GM23248 (cell line): ENCODE data around the gene ZKSCAN7.
"Not testable (repeated sequence)": the region's sequence is repeated elsewhere in the genome, so short reads cannot be mapped to it uniquely, and the experiment has no call there.

Experiments
- EZH2 ChIP-seq: fragments of 200-600 bp; sonication (generic); IDR thresholded peaks from 2 replicates; pipeline ENCODE4 v1.6.1; 2018; ENCODE audit warnings: antibody characterized with exemption, mild to moderate bottlenecking; ENCODE audit not compliant: insufficient read depth, poor library complexity, severe bottlenecking
- EZH2phosphoT487 ChIP-seq: fragments of 200-600 bp; sonication (generic); IDR thresholded peaks from 2 replicates; pipeline ENCODE4 v1.6.1; 2018; ENCODE audit warnings: antibody characterized with exemption, moderate library complexity, mild to moderate bottlenecking, low read depth; ENCODE audit not compliant: insufficient read depth

DNA sequence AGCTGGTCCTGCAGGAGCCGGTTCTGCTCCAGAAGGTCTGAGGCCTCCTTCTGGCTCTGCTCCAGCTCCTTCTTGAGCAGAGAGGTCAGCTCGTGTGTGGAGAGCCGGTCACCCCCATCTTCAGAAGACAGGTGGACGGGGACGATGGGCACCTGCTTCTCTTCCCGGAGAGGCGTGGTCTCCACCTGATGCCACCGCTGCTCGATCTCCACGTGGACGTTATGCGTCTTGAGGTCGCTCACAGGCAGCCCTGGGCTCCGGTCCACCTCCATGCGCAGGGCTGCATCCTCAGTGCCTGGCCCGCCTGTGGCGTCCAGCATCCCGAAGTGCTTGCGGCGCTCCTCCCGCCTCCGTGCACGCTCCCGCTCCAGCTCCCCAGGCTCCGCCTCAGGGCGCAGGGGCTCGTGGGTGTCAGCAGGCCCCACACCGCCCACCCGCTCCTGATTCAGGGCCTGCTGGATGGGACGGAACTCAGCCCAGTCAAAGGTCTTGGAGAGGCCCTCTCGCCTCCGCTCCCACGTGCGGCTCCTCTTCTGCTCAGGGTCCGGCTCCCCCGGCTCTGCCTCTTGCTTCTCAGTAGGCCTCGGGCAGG is 24.0 kb downstream of the ZKSCAN7 start:
- not testable (repeated sequence) for TF ChIP-seq EZH2, EZH2phosphoT487
